Cerebellar cortex (tissue), 1 donor: ENCODE measurements around the gene CHCHD6.

Experiments
- DNase-seq: peaks from one replicate; pipeline ENCODE4 v3.0.0-alpha.2; 2015; ENCODE audit warnings: low spot score

Gene CHCHD6

GRCh38 chr3:126859415-126860246 is 155.6 kb downstream of the CHCHD6 start:
- no peak for DNase-seq

- DNase-seq, result no peak
Observed at GRCh38 chr3:126865736-126866135, 161.7 kb downstream of the CHCHD6 start.

GRCh38 chr3:126866175-126866759 is 162.2 kb downstream of the CHCHD6 start:
- no peak for DNase-seq

GRCh38 chr3:126867190-126867862 is 163.3 kb downstream of the CHCHD6 start:
- no peak for DNase-seq

- no peak for DNase-seq
Observed at GRCh38 chr3:126867863-126868200, 163.8 kb downstream of the CHCHD6 start.

GRCh38 chr3:126870608-126871210 is 166.7 kb downstream of the CHCHD6 start:
- no peak for DNase-seq

GRCh38 chr3:126872701-126873342 is 168.8 kb downstream of the CHCHD6 start:
- DNase-seq, result no peak

GRCh38 chr3:126873416-126873815 is 169.4 kb downstream of the CHCHD6 start:
- DNase-seq, result no peak

GRCh38 chr3:126878664-126879063 is 174.6 kb downstream of the CHCHD6 start:
- DNase-seq, result no peak

- DNase-seq, result no peak
Observed at GRCh38 chr3:126880901-126881300, 176.9 kb downstream of the CHCHD6 start.

GRCh38 chr3:126881861-126882260 is 177.8 kb downstream of the CHCHD6 start:
- no peak for DNase-seq

GRCh38 chr3:126883241-126883640 is 179.2 kb downstream of the CHCHD6 start:
- no peak for DNase-seq

GRCh38 chr3:126885425-126885824 is 181.4 kb downstream of the CHCHD6 start:
- DNase-seq, result no peak

GRCh38 chr3:126886217-126886616 is 182.2 kb downstream of the CHCHD6 start:
- DNase-seq, result no peak

GRCh38 chr3:126887686-126888085 is 183.6 kb downstream of the CHCHD6 start:
- DNase-seq, result no peak

GRCh38 chr3:126888186-126888760 is 184.2 kb downstream of the CHCHD6 start:
- DNase-seq, result no peak

- peak; percentile 36 for DNase-seq
Observed at GRCh38 chr3:126889276-126890201, 185.5 kb downstream of the CHCHD6 start.

- DNase-seq, result no peak
Observed at GRCh38 chr3:126891141-126891540, 187.1 kb downstream of the CHCHD6 start.

GRCh38 chr3:126891791-126892190 is 187.8 kb downstream of the CHCHD6 start:
- DNase-seq, result no peak

GRCh38 chr3:126893651-126894050 is 189.6 kb downstream of the CHCHD6 start:
- DNase-seq, result no peak

- no peak for DNase-seq
Observed at GRCh38 chr3:126894475-126894874, 190.4 kb downstream of the CHCHD6 start.
